ENCODE results near the gene MEGF6. TPM values are rescaled to one million over a fixed set of nuclear protein-coding genes. Genes with fewer than 3 reads are reported as not detected.

Gene MEGF6
- total RNA-seq, 1 experiment from 2014 or later, result 65.3 TPM

DNA sequence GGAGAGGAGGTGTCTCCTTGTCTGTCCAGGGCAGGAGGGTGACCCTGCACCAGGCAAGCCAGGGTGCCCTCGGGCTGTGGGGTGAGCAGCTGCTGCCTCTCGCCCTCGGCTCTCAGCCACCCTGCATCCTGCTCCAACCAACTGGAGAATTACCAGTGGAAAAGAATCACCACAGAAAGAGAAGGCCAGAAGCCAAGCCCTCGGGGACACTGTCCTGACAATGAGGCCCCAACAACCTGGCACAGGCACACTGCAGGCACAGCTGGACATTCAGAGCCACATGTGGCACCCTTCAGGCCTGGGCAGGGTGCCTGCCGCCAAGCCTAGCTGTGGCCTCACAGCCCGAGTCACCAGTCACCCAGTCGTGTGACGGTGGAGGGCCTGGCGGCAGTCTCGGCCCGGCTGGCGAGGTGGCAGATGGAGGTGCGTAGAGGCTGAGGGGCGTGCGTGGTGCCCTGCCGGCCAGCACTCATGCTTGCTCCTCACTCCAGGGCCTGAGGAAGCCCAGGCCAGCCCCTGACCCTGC, 12.0 kb downstream of the MEGF6 start:
- no peaks in the 10 kb centered on the region for H3K27me3 ChIP-seq (ENCODE audit: insufficient read depth, low read depth)
- no peaks in the 10 kb centered on the region for H3K36me3 ChIP-seq (ENCODE audit: low read depth)

GRCh38 chr1:3598522-3599285, 12.6 kb downstream of the MEGF6 start:
- H3K9me3 ChIP-seq (ENCODE audit: insufficient read depth, low read depth), result no peaks in the 10 kb centered on the region
- no peaks in the 10 kb centered on the region for H3K9me2 ChIP-seq (ENCODE audit: insufficient read depth)
- 0 out of 2 replicates have a peak, but pooled peaks cover 5% of the 10 kb centered on the region for H4K20me1 ChIP-seq (ENCODE audit: insufficient read depth)
- H3K36me3 ChIP-seq (ENCODE audit: low read depth), result no peaks in the 10 kb centered on the region
- ChIA-PET CTCF (no interaction called here), POLR2A (ENCODE audit: unreplicated experiment) (no interaction called here)
- no peak overlapping the region for H3K4me2 ChIP-seq
- no peaks in the 10 kb centered on the region for H3K79me2 ChIP-seq (ENCODE audit: low read depth)
- no TSS peak for BruUV-seq (replicated peaks)
- no peak for DNase-seq
- H3K4me1 ChIP-seq (replicated peaks; ENCODE audit: insufficient read depth), result no peaks in the 10 kb centered on the region
- H2AFZ ChIP-seq, result no peak overlapping the region
- intact Hi-C loops (cut with micrococcal nuclease; ENCODE audit: unreplicated experiment), result no loop called here
- no peaks in the 10 kb centered on the region for H3K27me3 ChIP-seq (ENCODE audit: insufficient read depth, low read depth)
- no peaks in the 10 kb centered on the region for H3F3A ChIP-seq (ENCODE audit: insufficient read depth, low read depth)
- no peak for TF ChIP-seq CTCF (conservative IDR thresholded peaks at IDR 0.05)
- TF ChIP-seq EZH2 (IDR thresholded peaks at IDR 0.05; ENCODE audit: low read depth), result no peak
- no peak overlapping the region for H3K27ac ChIP-seq
- H3K4me3 ChIP-seq, result no peak overlapping the region

More for the DNA sequence above, 12.0 kb downstream of the MEGF6 start:
- POLR2A ChIA-PET (ENCODE audit: unreplicated experiment), result no interaction called here
- Histone ChIP-seq H3K27ac (no peak overlapping the region), H3K9me3 (ENCODE audit: insufficient read depth, low read depth) (no peaks in the 10 kb centered on the region), H3K9me2 (ENCODE audit: insufficient read depth) (no peaks in the 10 kb centered on the region), H3K4me3 (no peak overlapping the region), H3K4me2 (no peak overlapping the region), H3F3A (ENCODE audit: insufficient read depth, low read depth) (no peaks in the 10 kb centered on the region), H3K79me2 (ENCODE audit: low read depth) (no peaks in the 10 kb centered on the region), H4K20me1 (ENCODE audit: insufficient read depth) (0 out of 2 replicates have a peak, but pooled peaks cover 5% of the 10 kb centered on the region), H2AFZ (no peak overlapping the region), H3K4me1 (replicated peaks; ENCODE audit: insufficient read depth) (peaks cover 4% of the 10 kb centered on the region; the same call in 1 of the 2 replicates)
- TF ChIP-seq EZH2 (IDR thresholded peaks at IDR 0.05; ENCODE audit: low read depth) (no peak), CTCF (conservative IDR thresholded peaks at IDR 0.05) (no peak)
- intact Hi-C loops (cut with micrococcal nuclease; ENCODE audit: unreplicated experiment), result no loop called here
- DNase-seq, result no peak
- CTCF ChIA-PET, result no interaction called here
- no TSS peak for BruUV-seq (replicated peaks)

GRCh38 chr1:3598051-3598491, 13.2 kb downstream of the MEGF6 start:
- POLR2A ChIA-PET (ENCODE audit: unreplicated experiment), result no interaction called here
- no peak overlapping the region for H3K4me3 ChIP-seq
- H3K79me2 ChIP-seq (ENCODE audit: low read depth), result no peaks in the 10 kb centered on the region
- no peak overlapping the region for H3K27ac ChIP-seq
- no peak for DNase-seq
- no peaks in the 10 kb centered on the region for H3K4me1 ChIP-seq (replicated peaks; ENCODE audit: insufficient read depth)
- TF ChIP-seq CTCF (conservative IDR thresholded peaks at IDR 0.05) (no peak), EZH2 (IDR thresholded peaks at IDR 0.05; ENCODE audit: low read depth) (no peak)
- no peaks in the 10 kb centered on the region for H3K9me2 ChIP-seq (ENCODE audit: insufficient read depth)
- no peaks in the 10 kb centered on the region for H3F3A ChIP-seq (ENCODE audit: insufficient read depth, low read depth)
- intact Hi-C loops (cut with micrococcal nuclease; ENCODE audit: unreplicated experiment), result no loop called here
- H2AFZ ChIP-seq, result no peak overlapping the region
- H3K4me2 ChIP-seq, result no peak overlapping the region
- H4K20me1 ChIP-seq (ENCODE audit: insufficient read depth), result 0 out of 2 replicates have a peak, but pooled peaks cover 5% of the 10 kb centered on the region
- BruUV-seq (replicated peaks), result no TSS peak
- H3K27me3 ChIP-seq (ENCODE audit: insufficient read depth, low read depth), result no peaks in the 10 kb centered on the region
- H3K9me3 ChIP-seq (ENCODE audit: insufficient read depth, low read depth), result no peaks in the 10 kb centered on the region
- H3K36me3 ChIP-seq (ENCODE audit: low read depth), result no peaks in the 10 kb centered on the region
- CTCF ChIA-PET, result no interaction called here

Measured in PC-9 (cell line).